GM19324 (cell line): ENCODE results near the gene SLC17A3.

Source experiments
- ATAC-seq: cut with Tn5 transposase; IDR thresholded peaks from one replicate; pipeline ENCODE4 v1.9.1; 2021; ENCODE audit warnings: mild to moderate bottlenecking, moderate library complexity; ENCODE audit not compliant: unreplicated experiment, low FRiP score

SLC17A3 gene

GRCh38 chr6:25842526-25842925 is 31.5 kb downstream of the SLC17A3 start:
- no peak for ATAC-seq

GRCh38 chr6:25835442-25836283 is 38.4 kb downstream of the SLC17A3 start:
- ATAC-seq, result no peak

GRCh38 chr6:25834950-25835349 is 39.1 kb downstream of the SLC17A3 start:
- ATAC-seq, result no peak

GRCh38 chr6:25833136-25833535 is 40.9 kb downstream of the SLC17A3 start:
- ATAC-seq, result no peak

- no peak for ATAC-seq
Observed at GRCh38 chr6:25832670-25833069, 41.4 kb downstream of the SLC17A3 start.

GRCh38 chr6:25832307-25832662 is 41.8 kb downstream of the SLC17A3 start:
- no peak for ATAC-seq

- ATAC-seq, result no peak
Observed at GRCh38 chr6:25831532-25832306, 42.3 kb downstream of the SLC17A3 start, which contains the start of gene SLC17A1. SLC17A1 (minus strand) TSS chr6:25832052; CDS start chr6:25830557, 1,495 bp downstream.

- ATAC-seq, result no peak
Observed at GRCh38 chr6:25830458-25830857, 43.6 kb downstream of the SLC17A3 start.

GRCh38 chr6:25829375-25829774 is 44.7 kb downstream of the SLC17A3 start:
- no peak for ATAC-seq

GRCh38 chr6:25821341-25821740 is 52.7 kb downstream of the SLC17A3 start:
- ATAC-seq, result no peak

GRCh38 chr6:25816252-25816651 is 57.8 kb downstream of the SLC17A3 start:
- no peak for ATAC-seq

GRCh38 chr6:25815194-25815593 is 58.8 kb downstream of the SLC17A3 start:
- ATAC-seq, result no peak

GRCh38 chr6:25804804-25805203 is 69.2 kb downstream of the SLC17A3 start:
- no peak for ATAC-seq

GRCh38 chr6:25801436-25801835 is 72.6 kb downstream of the SLC17A3 start:
- ATAC-seq, result no peak
